ENCODE data around the gene THPO. TPM values are rescaled to one million over a fixed set of nuclear protein-coding genes. Genes with fewer than 3 reads are reported as not detected.

The THPO gene
- total RNA-seq, 1 donor from 2014 or later, result not detected

- H3K4me3 ChIP-seq, result no peak overlapping the region
- H3K27me3 ChIP-seq, result no peaks in the 10 kb centered on the region
- TF ChIP-seq CTCF (IDR thresholded peaks at IDR 0.05), result no peak
- intact Hi-C loops (cut with DNase I), result no loop called here
- H3K36me3 ChIP-seq, result peaks cover 20 to 26% of the 10 kb centered on the region in 2 donors
- H3K9me3 ChIP-seq, result no peaks in the 10 kb centered on the region
- no peak for DNase-seq (ENCODE audit: low spot score in 2 of 2)
- H3K27ac ChIP-seq, result no peak overlapping the region
- no peaks in the 10 kb centered on the region for H3K4me1 ChIP-seq
Measured at GRCh38 chr3:184348057-184348382, 30.0 kb downstream of the THPO start.

- no peaks in the 10 kb centered on the region for H3K4me1 ChIP-seq
- no peak overlapping the region for H3K27ac ChIP-seq
- H3K27me3 ChIP-seq, result no peaks in the 10 kb centered on the region
- no peaks in the 10 kb centered on the region for H3K9me3 ChIP-seq
- peaks cover 26 to 31% of the 10 kb centered on the region in 2 donors for H3K36me3 ChIP-seq
- TF ChIP-seq CTCF (IDR thresholded peaks at IDR 0.05), result no peak
- intact Hi-C loops (cut with DNase I), result no loop called here
- no peak overlapping the region for H3K4me3 ChIP-seq
- no peak for DNase-seq (ENCODE audit: low spot score in 2 of 2)
Measured at GRCh38 chr3:184347321-184348056, 30.5 kb downstream of the THPO start.

GRCh38 chr3:184346480-184347190, 31.4 kb downstream of the THPO start:
- H3K27ac ChIP-seq, result no peak overlapping the region

GRCh38 chr3:184345317-184346144, 32.5 kb downstream of the THPO start:
- peaks cover 35 to 44% of the 10 kb centered on the region in 2 donors for H3K36me3 ChIP-seq
- DNase-seq (ENCODE audit: low spot score in 2 of 2), result no peak
- H3K27ac ChIP-seq, result peak overlapping the region in 1 of 2 donors; percentile 0

More at GRCh38 chr3:184346480-184347190, 31.4 kb downstream of the THPO start:
- intact Hi-C loops (cut with DNase I), result no loop called here
- no peaks in the 10 kb centered on the region for H3K27me3 ChIP-seq
- no peak for DNase-seq (ENCODE audit: low spot score in 2 of 2)
- H3K4me1 ChIP-seq, result no peaks in the 10 kb centered on the region
- H3K4me3 ChIP-seq, result no peak overlapping the region
- TF ChIP-seq CTCF (IDR thresholded peaks at IDR 0.05), result no peak
- H3K9me3 ChIP-seq, result no peaks in the 10 kb centered on the region
- H3K36me3 ChIP-seq, result peaks cover 34 to 39% of the 10 kb centered on the region in 2 donors

More at GRCh38 chr3:184345317-184346144, 32.5 kb downstream of the THPO start:
- Histone ChIP-seq H3K4me1 (no peaks in the 10 kb centered on the region), H3K4me3 (no peak overlapping the region), H3K27me3 (no peaks in the 10 kb centered on the region), H3K9me3 (no peaks in the 10 kb centered on the region)
- peak in 2 of 3 experiments; percentile 20 to 23 for TF ChIP-seq CTCF (IDR thresholded peaks at IDR 0.05)
- intact Hi-C loops (cut with DNase I), result no loop called here
